ENCODE measurements around the gene ZNHIT1. TPM values are rescaled to one million over a fixed set of nuclear protein-coding genes. Genes with fewer than 3 reads are reported as not detected.

Gene ZNHIT1
- total RNA-seq, 1 donor from 2014 or later: 37.6 TPM

GRCh38 chr7:101205901-101206664 is 11.9 kb upstream of the ZNHIT1 start:
- intact Hi-C loops (cut with micrococcal nuclease): no loop called here
- ATAC-seq (ENCODE audit: low read depth) (no peak), DNase-seq (no peak)
- Mint-ChIP-seq H3K4me3 (no peak overlapping the region), H3K4me1 (peaks cover 20% of the 10 kb centered on the region), H3K9me3 (no peaks in the 10 kb centered on the region), H3K36me3 (ENCODE audit: low read depth) (peaks cover 29% of the 10 kb centered on the region), H3K27ac (no peak overlapping the region), H3K27me3 (peaks cover 7% of the 10 kb centered on the region)
- ChIA-PET POLR2A (no interaction called here), CTCF (no interaction called here)
- no peak for TF ChIP-seq CTCF (IDR thresholded peaks at IDR 0.05)

- H3K27ac Mint-ChIP-seq: no peak overlapping the region
- H3K9me3 Mint-ChIP-seq: no peaks in the 10 kb centered on the region
- no peak overlapping the region for H3K4me3 Mint-ChIP-seq
- TF ChIP-seq CTCF (IDR thresholded peaks at IDR 0.05): no peak
- intact Hi-C loops (cut with micrococcal nuclease): no loop called here
- CTCF ChIA-PET: no interaction called here
- ATAC-seq (ENCODE audit: low read depth) (no peak), DNase-seq (no peak)
- peaks cover 5% of the 10 kb centered on the region for H3K27me3 Mint-ChIP-seq
- H3K4me1 Mint-ChIP-seq: peaks cover 18% of the 10 kb centered on the region
- peaks cover 34% of the 10 kb centered on the region for H3K36me3 Mint-ChIP-seq (ENCODE audit: low read depth)
- POLR2A ChIA-PET: no interaction called here
These were observed 11.3 kb upstream of the ZNHIT1 start for GRCh38 chr7:101206665-101207042.

GRCh38 chr7:101207459-101207858 is 10.5 kb upstream of the ZNHIT1 start:
- Mint-ChIP-seq H3K4me1 (peaks cover 15% of the 10 kb centered on the region), H3K27me3 (peaks cover 5% of the 10 kb centered on the region), H3K36me3 (ENCODE audit: low read depth) (peaks cover 39% of the 10 kb centered on the region), H3K27ac (no peak overlapping the region), H3K9me3 (no peaks in the 10 kb centered on the region), H3K4me3 (no peak overlapping the region)
- no peak for TF ChIP-seq CTCF (IDR thresholded peaks at IDR 0.05)
- ATAC-seq (ENCODE audit: low read depth): no peak
- POLR2A ChIA-PET: no interaction called here
- CTCF ChIA-PET: no interaction called here
- intact Hi-C loops (cut with micrococcal nuclease): no loop called here
- no peak for DNase-seq

GRCh38 chr7:101208794-101209193 is 9.2 kb upstream of the ZNHIT1 start:
- no peak overlapping the region for H3K27ac Mint-ChIP-seq
- ATAC-seq (ENCODE audit: low read depth) (no peak), DNase-seq (no peak)
- intact Hi-C loops (cut with micrococcal nuclease): no loop called here
- no peak for TF ChIP-seq CTCF (IDR thresholded peaks at IDR 0.05)
- H3K4me1 Mint-ChIP-seq: peaks cover 3% of the 10 kb centered on the region
- H3K36me3 Mint-ChIP-seq (ENCODE audit: low read depth): peaks cover 40% of the 10 kb centered on the region
- H3K9me3 Mint-ChIP-seq: no peaks in the 10 kb centered on the region
- POLR2A ChIA-PET: interaction anchor here (0.7 kb wide), 1 partner anchor 124 kb away, joined by 4 read pairs; no protein-coding TSS in a partner anchor
- CTCF ChIA-PET: no interaction called here
- no peaks in the 10 kb centered on the region for H3K27me3 Mint-ChIP-seq
- no peak overlapping the region for H3K4me3 Mint-ChIP-seq

GRCh38 chr7:101210143-101210542 is 7.8 kb upstream of the ZNHIT1 start:
- ChIA-PET CTCF (no interaction called here), POLR2A (no interaction called here)
- DNase-seq (no peak), ATAC-seq (ENCODE audit: low read depth) (no peak)
- Mint-ChIP-seq H3K9me3 (no peaks in the 10 kb centered on the region), H3K36me3 (ENCODE audit: low read depth) (peaks cover 48% of the 10 kb centered on the region), H3K4me1 (no peaks in the 10 kb centered on the region), H3K27ac (no peak overlapping the region), H3K27me3 (no peaks in the 10 kb centered on the region), H3K4me3 (no peak overlapping the region)
- intact Hi-C loops (cut with micrococcal nuclease): no loop called here
- TF ChIP-seq CTCF (IDR thresholded peaks at IDR 0.05): no peak
